GM20000 (cell line): Measurements from ENCODE around the gene MAPK11.

ENCODE experiments used
- DNase-seq: peaks from one replicate; pipeline ENCODE4 v3.0.0; 2012; ENCODE audit warnings: low spot score
- CTCF ChIP-seq: IDR thresholded peaks from 2 replicates; pipeline ENCODE4 v1.5.1; 2012; ENCODE audit warnings: mild to moderate bottlenecking, control low read depth; ENCODE audit errors: extremely low read depth, missing control alignments

The MAPK11 gene

GRCh38 chr22:50289942-50290630 is 19.9 kb upstream of the MAPK11 start:
- no peak for TF ChIP-seq CTCF
- DNase-seq: no peak

GRCh38 chr22:50289151-50289941 is 19.2 kb upstream of the MAPK11 start:
- TF ChIP-seq CTCF: no peak
- DNase-seq: no peak

- TF ChIP-seq CTCF: no peak
- no peak for DNase-seq
Measured at GRCh38 chr22:50287731-50288130, 17.6 kb upstream of the MAPK11 start.

GRCh38 chr22:50286701-50287318 is 16.6 kb upstream of the MAPK11 start:
- TF ChIP-seq CTCF: no peak
- DNase-seq: no peak

GRCh38 chr22:50286275-50286674 is 16.1 kb upstream of the MAPK11 start:
- TF ChIP-seq CTCF: no peak

GRCh38 chr22:50285568-50286229 is 15.5 kb upstream of the MAPK11 start:
- no peak for TF ChIP-seq CTCF
- DNase-seq: no peak

More at GRCh38 chr22:50286275-50286674, 16.1 kb upstream of the MAPK11 start:
- no peak for DNase-seq

- no peak for DNase-seq
- no peak for TF ChIP-seq CTCF
Measured at GRCh38 chr22:50284479-50284878, 14.3 kb upstream of the MAPK11 start.
